Stimulated activated CD8-positive, alpha-beta memory T cell treated with anti-CD3 and anti-CD28 coated beads, Interleukin-2, amount 100 ng/mL, for 1 hour (primary cell): ENCODE results near the gene WDR53.
"Not testable (repeated sequence)": the region's sequence is repeated elsewhere in the genome, so short reads cannot be mapped to it uniquely, and the experiment has no call there.

Experiments
- DNase-seq, 2 donors: peaks; one replicate each; pipeline ENCODE4 v3.0.0-alpha.2; 2020; ENCODE audit warnings: low read depth in 2 of 2

Gene WDR53

DNA sequence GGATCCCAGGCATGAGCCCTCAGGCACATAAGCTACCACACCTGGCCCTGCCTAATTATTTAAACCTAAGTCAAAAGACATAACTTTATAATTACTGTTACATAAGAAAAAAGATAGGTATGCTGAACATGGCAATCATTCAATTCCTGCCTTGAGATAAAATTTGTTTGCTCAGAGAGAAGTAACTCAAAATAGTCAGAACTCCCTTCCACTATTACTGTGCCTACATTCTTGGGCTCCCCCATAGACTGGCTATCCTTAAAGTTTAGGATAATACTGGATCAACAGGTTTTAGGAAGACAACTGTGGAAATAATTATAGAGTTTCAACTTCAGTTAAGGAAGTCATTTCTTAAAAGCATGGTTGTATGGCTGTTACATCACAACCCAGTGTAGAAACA lies 9.9 kb downstream of the WDR53 start:
- no peak for DNase-seq

DNA sequence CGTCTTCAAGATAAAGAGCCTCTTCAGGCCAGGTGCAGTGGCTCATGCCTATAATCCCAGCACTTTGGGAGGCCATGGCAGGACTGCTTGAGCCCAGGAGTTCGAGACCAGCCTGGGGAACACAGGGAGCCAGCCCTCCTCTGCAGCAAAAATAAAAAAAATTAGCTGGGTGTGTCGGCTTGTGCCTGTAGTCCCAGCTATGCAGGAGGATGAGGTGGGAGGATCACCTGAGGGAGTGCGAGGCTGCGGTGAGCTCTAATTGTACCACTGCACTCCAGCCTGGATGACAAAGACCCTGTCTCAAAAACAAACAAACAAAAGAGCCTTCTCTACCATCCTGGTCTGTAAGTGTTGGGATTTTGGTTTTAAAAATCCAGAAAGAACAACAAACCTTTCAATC lies 11.1 kb downstream of the WDR53 start:
- no peak for DNase-seq

- no peak for DNase-seq
Measured at GRCh38 chr3:196555295-196555694, 13.1 kb downstream of the WDR53 start.

- no peak for DNase-seq
Measured at GRCh38 chr3:196554205-196554604, 14.1 kb downstream of the WDR53 start.

GRCh38 chr3:196553551-196553950 lies 14.8 kb downstream of the WDR53 start:
- no peak for DNase-seq

GRCh38 chr3:196552253-196552652 lies 16.1 kb downstream of the WDR53 start:
- DNase-seq = no peak

DNA sequence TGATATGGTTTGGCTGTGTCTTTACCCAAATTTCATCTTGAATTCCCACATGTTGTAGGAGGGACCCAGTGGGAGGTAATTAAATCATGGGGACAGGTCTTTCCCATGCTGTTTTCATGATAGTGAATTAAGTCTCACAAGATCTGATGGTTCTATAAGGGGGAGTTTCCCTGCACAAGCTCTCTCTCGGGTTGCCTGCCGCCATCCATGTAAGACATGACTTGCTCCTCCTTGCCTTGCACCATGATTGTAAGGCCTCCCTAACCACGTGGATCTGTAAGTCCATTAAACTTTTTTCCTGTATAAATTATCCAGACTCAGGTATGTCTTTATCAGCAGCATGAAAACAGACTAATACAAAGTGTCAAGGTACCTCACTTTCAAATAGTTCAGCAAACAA lies 18.2 kb downstream of the WDR53 start:
- DNase-seq = not testable (repeated sequence)

DNA sequence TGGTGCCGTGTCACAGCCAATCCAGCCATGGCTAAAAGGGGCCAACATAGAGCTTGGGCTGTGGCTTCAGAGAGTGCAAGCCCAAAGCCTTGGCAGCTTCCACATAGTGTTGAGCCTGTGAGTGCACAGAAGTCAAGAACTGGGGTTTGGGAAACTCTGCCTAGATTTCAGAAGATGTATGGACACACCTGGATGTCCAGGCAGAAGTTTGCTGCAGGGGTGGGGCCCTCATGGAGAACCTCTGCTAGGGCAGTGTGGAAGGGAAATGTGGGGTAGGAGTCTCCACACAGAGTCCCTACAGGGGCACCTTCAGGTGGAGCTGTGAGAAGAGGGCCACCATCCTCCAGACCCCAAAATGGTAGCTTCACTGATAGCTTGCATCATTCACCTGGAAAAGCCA lies 19.0 kb downstream of the WDR53 start:
- not testable (repeated sequence) for DNase-seq

DNA sequence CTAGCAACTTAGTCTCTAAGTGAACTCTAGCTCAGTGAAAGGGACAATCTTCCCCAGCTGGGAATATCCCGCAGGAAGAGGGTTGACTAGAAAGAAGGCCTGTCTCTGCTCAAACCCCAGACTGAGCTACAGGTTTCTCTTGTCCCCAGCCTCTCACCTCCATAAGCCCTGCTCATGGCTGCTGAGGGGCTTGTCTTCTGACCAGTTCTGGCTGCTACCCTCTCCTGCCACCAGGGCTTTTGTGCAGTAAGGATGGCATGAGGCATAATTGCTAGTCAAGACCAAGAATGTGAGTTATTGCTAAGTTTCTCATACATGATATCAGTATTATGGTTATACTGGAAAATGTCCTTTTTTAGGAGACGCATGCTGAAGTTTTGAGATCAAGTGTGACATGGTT lies 21.3 kb downstream of the WDR53 start:
- no peak for DNase-seq

DNA sequence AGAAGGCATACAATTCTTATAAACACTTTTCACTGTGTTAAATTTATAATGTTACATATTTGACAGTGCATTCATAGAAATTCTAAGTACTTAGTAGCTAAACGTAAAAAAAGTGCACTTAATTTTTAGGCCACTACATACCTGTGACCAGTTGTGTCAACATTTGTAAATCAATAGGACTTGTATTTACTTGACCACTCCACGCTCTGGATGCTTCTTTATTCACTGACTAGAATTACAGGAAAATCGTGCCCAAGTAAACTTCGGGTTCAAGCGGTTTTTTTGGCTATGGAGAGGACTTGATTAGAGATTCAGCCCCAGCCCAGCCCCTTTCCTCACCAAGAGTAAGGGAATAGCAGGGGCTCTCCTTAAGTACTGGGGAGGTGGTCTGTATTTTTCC lies 21.8 kb downstream of the WDR53 start:
- DNase-seq = no peak

- no peak for DNase-seq
Measured at GRCh38 chr3:196544491-196544992, 23.8 kb downstream of the WDR53 start.

GRCh38 chr3:196541684-196542445 lies 26.5 kb downstream of the WDR53 start:
- no peak for DNase-seq

- DNase-seq = peak; percentile 35 to 48
Measured at GRCh38 chr3:196537319-196537984, 30.9 kb downstream of the WDR53 start.

DNA sequence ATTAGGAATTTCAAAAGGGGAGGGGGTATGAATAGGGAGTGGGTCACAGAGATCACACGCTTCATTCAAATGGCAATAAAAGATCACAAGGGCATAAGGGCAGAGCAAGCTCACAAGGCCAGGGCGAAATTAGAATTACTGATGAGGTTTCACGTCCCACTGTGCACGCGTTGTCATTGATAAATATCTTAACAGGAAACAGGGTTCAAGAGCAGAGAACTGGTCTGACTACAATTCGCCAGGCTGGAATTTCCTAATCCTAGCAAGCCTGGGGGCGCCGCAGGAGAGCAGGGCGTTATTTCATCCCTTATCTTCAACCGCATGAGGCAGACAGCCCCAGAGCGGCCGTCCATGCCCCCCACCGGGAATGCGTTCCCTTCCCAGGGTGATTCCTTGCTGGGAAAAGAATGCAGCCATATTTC lies 35.1 kb downstream of the WDR53 start:
- DNase-seq = no peak

- DNase-seq = no peak
Measured at GRCh38 chr3:196531418-196531817, 36.9 kb downstream of the WDR53 start.

- DNase-seq = peak; percentile 54 to 70
Measured at GRCh38 chr3:196528639-196529233, 39.6 kb downstream of the WDR53 start.

DNA sequence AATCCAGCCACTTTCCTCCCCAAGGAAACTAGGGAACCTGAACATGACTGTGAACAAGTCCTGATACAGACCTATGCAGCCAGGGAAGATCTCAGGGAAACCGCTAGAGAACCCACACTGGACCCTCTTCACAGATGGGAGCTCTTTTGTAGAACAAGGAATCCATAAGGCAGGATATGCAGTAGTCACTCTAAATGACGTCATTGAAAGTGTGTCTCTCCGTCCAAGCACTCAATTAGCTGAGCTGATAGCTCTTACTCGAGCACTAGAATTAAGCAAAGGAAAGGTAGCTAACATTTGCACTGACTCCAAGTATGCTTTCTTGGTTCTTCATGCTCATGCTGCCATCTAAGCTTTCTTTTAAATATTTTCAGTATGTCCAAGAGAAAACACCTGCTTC lies 43.2 kb downstream of the WDR53 start:
- DNase-seq = no peak

DNA sequence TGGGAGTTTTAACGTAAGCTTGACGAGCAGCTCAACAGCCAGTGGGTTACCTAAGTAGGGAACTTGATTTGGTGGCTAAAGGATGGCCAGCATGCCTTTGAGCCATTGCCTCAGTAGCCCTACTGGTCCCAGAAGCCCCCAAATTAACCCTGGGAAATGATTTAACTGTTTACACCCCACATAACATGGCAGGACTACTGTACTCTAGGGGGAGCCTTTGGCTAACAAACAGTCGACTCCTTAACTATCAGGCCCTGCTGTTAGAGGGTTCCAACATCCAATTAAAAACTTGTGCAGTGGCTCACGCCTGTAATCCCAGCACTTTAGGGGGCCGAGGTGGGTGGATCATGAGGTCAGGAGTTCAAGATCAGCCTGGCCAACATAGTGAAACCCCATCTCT lies 43.8 kb downstream of the WDR53 start:
- DNase-seq = no peak

DNA sequence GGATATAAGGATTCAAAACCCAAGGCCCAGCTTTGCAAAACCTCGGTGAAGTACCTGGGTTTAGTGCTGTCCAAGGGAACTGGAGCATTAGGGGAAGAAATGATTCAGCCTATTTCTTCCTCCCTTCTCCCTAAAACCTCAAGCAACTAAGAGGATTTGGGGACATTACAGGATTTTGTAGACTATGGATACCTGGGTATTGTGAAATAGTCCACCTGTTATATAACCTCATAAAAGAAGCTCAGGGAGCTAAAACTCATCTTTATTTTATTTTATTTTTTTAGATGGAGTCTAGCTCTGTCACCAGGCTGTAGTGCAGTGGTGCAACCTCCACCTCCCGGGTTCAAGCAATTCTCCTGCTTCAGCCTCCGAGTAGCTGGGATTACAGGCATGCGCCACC lies 44.5 kb downstream of the WDR53 start:
- no peak for DNase-seq

- DNase-seq = not testable (repeated sequence)
Measured at GRCh38 chr3:196521291-196521690, 47.1 kb downstream of the WDR53 start.

GRCh38 chr3:196519718-196520082 lies 48.7 kb downstream of the WDR53 start:
- no peak for DNase-seq

DNA sequence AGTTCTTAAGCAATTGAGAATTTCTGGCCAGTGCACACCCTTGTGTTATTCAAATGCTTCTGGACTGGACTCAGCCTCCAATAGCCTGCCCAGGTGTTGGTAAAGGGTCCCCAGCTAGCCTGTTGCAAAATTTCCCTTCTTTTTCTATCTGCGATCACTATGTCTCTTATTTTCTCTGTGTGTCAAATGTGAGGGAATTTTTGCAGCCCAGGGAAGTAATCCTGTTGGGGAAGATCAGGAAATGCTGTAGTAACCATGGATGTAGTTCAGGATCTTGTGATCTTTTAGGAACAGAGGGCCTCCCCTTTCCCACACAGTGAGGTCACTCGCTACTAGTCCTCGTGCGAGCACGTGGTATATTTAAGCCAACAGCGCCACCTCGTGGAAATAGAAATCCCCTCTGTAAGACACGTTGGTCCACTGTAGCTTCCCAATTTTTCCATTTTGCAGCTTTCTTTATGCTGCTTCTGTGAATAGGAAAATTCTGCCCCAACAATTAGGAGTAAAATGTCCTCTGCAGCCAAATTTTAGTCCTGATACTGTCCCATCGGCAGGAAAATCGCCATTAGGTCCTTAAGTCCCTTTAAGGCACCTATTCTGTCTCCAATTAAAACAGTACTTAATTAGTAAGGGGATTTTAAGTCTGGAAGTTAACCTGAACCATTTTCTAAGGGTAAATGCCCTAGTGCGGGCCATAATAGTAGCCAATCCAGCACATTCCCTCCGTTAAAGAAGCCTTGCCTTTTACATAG lies 49.2 kb downstream of the WDR53 start:
- peak in 1 of 2 donors; percentile 28 for DNase-seq
